Tongue (tissue), 3 donors: Measurements from ENCODE around the gene HTT. TPM values are rescaled to one million over a fixed set of nuclear protein-coding genes. Genes with fewer than 3 reads are reported as not detected.

Experiments
- DNase-seq: peaks from one replicate; pipeline ENCODE4 v3.0.0-alpha.2; 2015
- small RNA-seq: library from RNA; depleted of rRNA; stranded (forward); fragments of <200 nt; gene quantifications from one replicate; pipeline ENCODE3, GENCODE V24; 2014; ENCODE audit warnings: low replicate concordance
- total RNA-seq: library from RNA; depleted of rRNA; stranded (reverse); fragments of >200 nt; gene quantifications from one replicate; pipeline ENCODE4 v1.2.3, GENCODE V29; 2014

Gene HTT
- total RNA-seq, 1 donor from 2014 or later: 69.3 TPM

GRCh38 chr4:3291969-3292570, 217.6 kb downstream of the HTT start:
- DNase-seq: peak; percentile 71

DNA sequence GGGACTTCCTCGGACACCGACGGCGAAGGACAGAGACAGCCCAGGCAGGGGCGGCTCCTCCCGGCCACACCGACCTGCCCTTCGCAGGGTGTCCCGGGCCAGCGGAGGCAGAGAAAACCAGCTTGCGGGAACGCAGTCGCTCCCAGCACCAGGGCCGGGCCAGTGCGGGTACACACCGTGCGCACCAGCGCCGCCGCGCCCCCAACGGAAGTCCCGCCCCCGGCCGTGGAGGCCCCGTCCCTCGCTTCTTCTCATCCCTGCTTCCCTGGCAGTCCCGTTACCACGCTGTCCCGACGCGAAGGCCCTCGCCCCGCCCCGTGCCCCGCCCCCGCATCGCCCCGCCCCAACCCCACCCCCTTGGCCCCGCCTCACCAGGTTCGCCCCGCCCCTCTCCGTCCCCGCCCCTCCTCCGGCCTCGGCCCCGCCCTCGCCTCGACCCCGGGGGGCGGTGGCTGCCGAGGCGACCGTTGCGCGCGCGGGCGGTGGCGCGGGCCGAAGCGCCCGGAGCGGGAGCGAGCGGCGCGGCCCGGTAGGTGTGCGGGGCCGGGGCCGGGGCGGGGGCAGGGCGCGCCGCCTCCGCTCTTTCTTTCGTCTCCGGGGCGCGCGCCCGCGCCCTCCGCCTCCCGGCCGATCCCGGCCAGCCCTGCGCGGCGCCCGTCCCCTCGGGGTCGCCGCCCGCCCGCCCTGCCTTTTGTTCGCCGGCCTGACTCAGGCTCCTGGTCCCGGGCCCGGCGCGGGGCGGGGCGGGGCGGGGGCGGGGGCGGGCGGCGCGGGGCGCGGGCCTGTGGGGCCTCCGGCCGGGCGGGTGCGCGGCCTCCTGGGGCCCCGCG, 218.3 kb downstream of the HTT start, which contains the start of gene RGS12:
Gene RGS12, plus strand, starts transcription at position 451 of the 830 bp plus-strand sequence. CDS start 23,150 bp downstream, outside the sequence.
- DNase-seq: peak; percentile 97

Small RNAs within 50 kb of the gene (small RNA-seq; reads per million reads assigned to genes)
- not detected for gene RF02134
- not detected for gene RF02135
- not detected for gene RNU6-204P

Other genes with a start within 250 kb of the HTT start
- 199 TPM for gene ADD1, start 230.8 kb upstream of the HTT start, total RNA-seq
- gene NOP14, start 111.3 kb upstream of the HTT start, total RNA-seq: 16.6 TPM
- 7.4 TPM for gene GRK4, start 111.1 kb upstream of the HTT start, total RNA-seq
- not detected for gene HTT-AS, start 143 bp upstream of the HTT start, total RNA-seq
- gene MSANTD1, start 174.5 kb downstream of the HTT start, total RNA-seq: 1.1 TPM
- gene RGS12, start 218.3 kb downstream of the HTT start, total RNA-seq: 43.7 TPM